ENCODE measurements around the gene TM9SF1. TPM values are rescaled to one million over a fixed set of nuclear protein-coding genes. Genes with fewer than 3 reads are reported as not detected.

Gene TM9SF1
- total and polyA plus RNA-seq, 2 of the 13 experiments (the other 11 are each of a cell fraction or from before 2014, with no cell fraction given) = 83.2 to 110 TPM

DNA sequence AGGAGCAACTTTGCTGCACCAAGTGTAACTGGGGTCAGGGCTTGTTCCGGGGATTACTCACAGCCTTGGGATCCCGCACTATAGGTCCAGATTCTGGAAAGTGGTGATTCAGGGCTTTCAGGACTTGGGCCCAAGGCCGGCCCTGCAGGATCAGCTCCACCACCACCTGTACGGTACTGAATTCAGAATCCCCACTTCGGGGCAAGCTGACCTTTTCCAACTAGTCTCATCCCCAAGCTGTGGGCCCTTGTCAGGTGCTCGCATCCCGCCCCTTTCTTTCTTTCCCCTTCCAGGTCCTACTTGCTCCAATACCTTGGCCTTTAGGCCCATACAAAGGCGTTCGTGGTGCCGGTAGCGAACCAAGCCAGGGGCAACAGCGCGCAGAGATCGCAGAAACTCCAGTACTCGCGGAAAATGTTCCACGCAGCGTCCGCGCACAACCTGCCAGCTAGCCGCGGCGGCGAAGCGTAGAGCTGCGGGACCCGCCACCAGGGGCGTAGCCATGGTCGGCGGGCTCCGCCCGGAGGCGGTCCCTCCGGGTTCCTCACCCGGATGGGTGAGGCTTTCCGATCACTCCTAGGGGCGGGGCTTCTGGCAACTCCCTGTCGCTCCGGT lies 46.7 kb upstream of the TM9SF1 start (continued):
- TF ChIP-seq, protein P1, sequence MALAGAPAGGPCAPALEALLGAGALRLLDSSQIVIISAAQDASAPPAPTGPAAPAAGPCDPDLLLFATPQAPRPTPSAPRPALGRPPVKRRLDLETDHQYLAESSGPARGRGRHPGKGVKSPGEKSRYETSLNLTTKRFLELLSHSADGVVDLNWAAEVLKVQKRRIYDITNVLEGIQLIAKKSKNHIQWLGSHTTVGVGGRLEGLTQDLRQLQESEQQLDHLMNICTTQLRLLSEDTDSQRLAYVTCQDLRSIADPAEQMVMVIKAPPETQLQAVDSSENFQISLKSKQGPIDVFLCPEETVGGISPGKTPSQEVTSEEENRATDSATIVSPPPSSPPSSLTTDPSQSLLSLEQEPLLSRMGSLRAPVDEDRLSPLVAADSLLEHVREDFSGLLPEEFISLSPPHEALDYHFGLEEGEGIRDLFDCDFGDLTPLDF (CRISPR knock-in tag; IDR thresholded peaks at IDR 0.05) = no peak
- TF ChIP-seq JUND (CRISPR knock-in tag; IDR thresholded peaks at IDR 0.05) (0 out of 2 replicates have a peak, but pooled peaks have one; percentile 47), DNMT1 (CRISPR knock-in tag; IDR thresholded peaks at IDR 0.05) (no peak; the same call in none of the 2 replicates), PRPF4 (IDR thresholded peaks at IDR 0.05; ENCODE audit: low read depth, low read length, poor library complexity, severe bottlenecking) (no peak), RBFOX2 (IDR thresholded peaks at IDR 0.05; ENCODE audit: low read depth, low read length) (peak; percentile 95), SP5 (CRISPR knock-in tag; IDR thresholded peaks at IDR 0.05; ENCODE audit: borderline replicate concordance, low read depth) (peak; percentile 58; the same call in 1 of the 2 replicates), REL (CRISPR knock-in tag; conservative IDR thresholded peaks at IDR 0.05) (no peak), ZNF256 (CRISPR knock-in tag; conservative IDR thresholded peaks at IDR 0.05) (no peak), HMGA1 (CRISPR knock-in tag; conservative IDR thresholded peaks at IDR 0.05) (no peak), MED13 (CRISPR knock-in tag; IDR thresholded peaks at IDR 0.05) (no peak), POGZ (CRISPR knock-in tag; IDR thresholded peaks at IDR 0.05) (no peak), SMAD3 (CRISPR knock-in tag; IDR thresholded peaks at IDR 0.05) (no peak), RFXAP (CRISPR knock-in tag; IDR thresholded peaks at IDR 0.05; ENCODE audit: borderline replicate concordance) (no peak), GZF1 (CRISPR knock-in tag; IDR thresholded peaks at IDR 0.05) (no peak), NKX3-1 (CRISPR knock-in tag; IDR thresholded peaks at IDR 0.05) (no peak), ZFP41 (CRISPR knock-in tag; IDR thresholded peaks at IDR 0.05; ENCODE audit: borderline replicate concordance) (no peak), BCL6 (CRISPR knock-in tag; IDR thresholded peaks at IDR 0.05) (peak; percentile 53; the same call in 1 of the 2 replicates), ZNF251 (CRISPR knock-in tag; IDR thresholded peaks at IDR 0.05) (no peak), NFE2L1 (CRISPR knock-in tag; IDR thresholded peaks at IDR 0.05; ENCODE audit: borderline replicate concordance) (no peak)
- TF ChIP-seq, protein P2, sequence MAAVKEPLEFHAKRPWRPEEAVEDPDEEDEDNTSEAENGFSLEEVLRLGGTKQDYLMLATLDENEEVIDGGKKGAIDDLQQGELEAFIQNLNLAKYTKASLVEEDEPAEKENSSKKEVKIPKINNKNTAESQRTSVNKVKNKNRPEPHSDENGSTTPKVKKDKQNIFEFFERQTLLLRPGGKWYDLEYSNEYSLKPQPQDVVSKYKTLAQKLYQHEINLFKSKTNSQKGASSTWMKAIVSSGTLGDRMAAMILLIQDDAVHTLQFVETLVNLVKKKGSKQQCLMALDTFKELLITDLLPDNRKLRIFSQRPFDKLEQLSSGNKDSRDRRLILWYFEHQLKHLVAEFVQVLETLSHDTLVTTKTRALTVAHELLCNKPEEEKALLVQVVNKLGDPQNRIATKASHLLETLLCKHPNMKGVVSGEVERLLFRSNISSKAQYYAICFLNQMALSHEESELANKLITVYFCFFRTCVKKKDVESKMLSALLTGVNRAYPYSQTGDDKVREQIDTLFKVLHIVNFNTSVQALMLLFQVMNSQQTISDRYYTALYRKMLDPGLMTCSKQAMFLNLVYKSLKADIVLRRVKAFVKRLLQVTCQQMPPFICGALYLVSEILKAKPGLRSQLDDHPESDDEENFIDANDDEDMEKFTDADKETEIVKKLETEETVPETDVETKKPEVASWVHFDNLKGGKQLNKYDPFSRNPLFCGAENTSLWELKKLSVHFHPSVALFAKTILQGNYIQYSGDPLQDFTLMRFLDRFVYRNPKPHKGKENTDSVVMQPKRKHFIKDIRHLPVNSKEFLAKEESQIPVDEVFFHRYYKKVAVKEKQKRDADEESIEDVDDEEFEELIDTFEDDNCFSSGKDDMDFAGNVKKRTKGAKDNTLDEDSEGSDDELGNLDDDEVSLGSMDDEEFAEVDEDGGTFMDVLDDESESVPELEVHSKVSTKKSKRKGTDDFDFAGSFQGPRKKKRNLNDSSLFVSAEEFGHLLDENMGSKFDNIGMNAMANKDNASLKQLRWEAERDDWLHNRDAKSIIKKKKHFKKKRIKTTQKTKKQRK (IDR thresholded peaks at IDR 0.05; ENCODE audit: low read length) = no peak
- TF ChIP-seq, protein P3, sequence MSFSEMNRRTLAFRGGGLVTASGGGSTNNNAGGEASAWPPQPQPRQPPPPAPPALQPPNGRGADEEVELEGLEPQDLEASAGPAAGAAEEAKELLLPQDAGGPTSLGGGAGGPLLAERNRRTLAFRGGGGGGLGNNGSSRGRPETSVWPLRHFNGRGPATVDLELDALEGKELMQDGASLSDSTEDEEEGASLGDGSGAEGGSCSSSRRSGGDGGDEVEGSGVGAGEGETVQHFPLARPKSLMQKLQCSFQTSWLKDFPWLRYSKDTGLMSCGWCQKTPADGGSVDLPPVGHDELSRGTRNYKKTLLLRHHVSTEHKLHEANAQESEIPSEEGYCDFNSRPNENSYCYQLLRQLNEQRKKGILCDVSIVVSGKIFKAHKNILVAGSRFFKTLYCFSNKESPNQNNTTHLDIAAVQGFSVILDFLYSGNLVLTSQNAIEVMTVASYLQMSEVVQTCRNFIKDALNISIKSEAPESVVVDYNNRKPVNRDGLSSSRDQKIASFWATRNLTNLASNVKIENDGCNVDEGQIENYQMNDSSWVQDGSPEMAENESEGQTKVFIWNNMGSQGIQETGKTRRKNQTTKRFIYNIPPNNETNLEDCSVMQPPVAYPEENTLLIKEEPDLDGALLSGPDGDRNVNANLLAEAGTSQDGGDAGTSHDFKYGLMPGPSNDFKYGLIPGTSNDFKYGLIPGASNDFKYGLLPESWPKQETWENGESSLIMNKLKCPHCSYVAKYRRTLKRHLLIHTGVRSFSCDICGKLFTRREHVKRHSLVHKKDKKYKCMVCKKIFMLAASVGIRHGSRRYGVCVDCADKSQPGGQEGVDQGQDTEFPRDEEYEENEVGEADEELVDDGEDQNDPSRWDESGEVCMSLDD (CRISPR knock-in tag; IDR thresholded peaks at IDR 0.05; ENCODE audit: borderline replicate concordance) = no peak
- TF ChIP-seq, protein P4, sequence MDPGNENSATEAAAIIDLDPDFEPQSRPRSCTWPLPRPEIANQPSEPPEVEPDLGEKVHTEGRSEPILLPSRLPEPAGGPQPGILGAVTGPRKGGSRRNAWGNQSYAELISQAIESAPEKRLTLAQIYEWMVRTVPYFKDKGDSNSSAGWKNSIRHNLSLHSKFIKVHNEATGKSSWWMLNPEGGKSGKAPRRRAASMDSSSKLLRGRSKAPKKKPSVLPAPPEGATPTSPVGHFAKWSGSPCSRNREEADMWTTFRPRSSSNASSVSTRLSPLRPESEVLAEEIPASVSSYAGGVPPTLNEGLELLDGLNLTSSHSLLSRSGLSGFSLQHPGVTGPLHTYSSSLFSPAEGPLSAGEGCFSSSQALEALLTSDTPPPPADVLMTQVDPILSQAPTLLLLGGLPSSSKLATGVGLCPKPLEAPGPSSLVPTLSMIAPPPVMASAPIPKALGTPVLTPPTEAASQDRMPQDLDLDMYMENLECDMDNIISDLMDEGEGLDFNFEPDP (CRISPR knock-in tag; conservative IDR thresholded peaks at IDR 0.05) = peak; percentile 98
- TF ChIP-seq, protein P5, sequence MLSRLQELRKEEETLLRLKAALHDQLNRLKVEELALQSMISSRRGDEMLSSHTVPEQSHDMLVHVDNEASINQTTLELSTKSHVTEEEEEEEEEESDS (CRISPR knock-in tag; IDR thresholded peaks at IDR 0.05; ENCODE audit: borderline replicate concordance) = no peak
